GM12878 (cell line): Measurements from ENCODE around the gene DCDC1. TPM values are rescaled to one million over a fixed set of nuclear protein-coding genes. Genes with fewer than 3 reads are reported as not detected.

Experiments used
- ATAC-seq: fragments of 200-7000 bp; cut with Tn5 transposase; 3 replicates; pipeline ENCODE4 v1.9.1; 2020; ENCODE audit warnings: mild to moderate bottlenecking, moderate library complexity
- BruUV-seq: library from RNA; stranded (reverse); fragments of 400-500 nt; replicated peaks from 2 replicates; lab custom pipeline; 2021; lab: Mats Ljungman, UMichigan
- CTCF ChIA-PET: fragments of 300-600 bp; sonication (Branson Sonifier 250); formaldehyde crosslinking; extraction: SDS; loops from one replicate; lab custom pipeline; 2021; ENCODE audit warnings: inconsistent platforms; lab: Yijun Ruan, JAX
- POLR2A ChIA-PET: fragments of 350-600 bp; formaldehyde crosslinking; extraction: SDS; loops from one replicate; lab custom pipeline; 2021; ENCODE audit warnings: inconsistent platforms; lab: Charles Lee
- RAD21 ChIA-PET: fragments of 300-600 bp; sonication (Branson Sonifier 250); formaldehyde crosslinking; loops from one replicate; lab custom pipeline; 2023; ENCODE audit warnings: antibody characterized with exemption; ENCODE audit not compliant: unreplicated experiment; lab: Charles Lee
- SMC1A ChIA-PET: fragments of 300-600 bp; sonication (Branson Sonifier 250); formaldehyde crosslinking; loops from one replicate; lab custom pipeline; 2023; ENCODE audit not compliant: unreplicated experiment, uncharacterized antibody; lab: Charles Lee
- DNase-seq: peaks from one replicate; pipeline ENCODE4 v3.0.0-alpha.2; 2011; ENCODE audit warnings: low read depth, low spot score
- FAIRE-seq: peaks from 3 replicates; lab custom pipeline; 2011; peaks lifted over from hg19 to GRCh38; lab: Jason Lieb, UNC
- H2AFZ ChIP-seq: 2 replicates; pipeline ENCODE4 v1.6.0; 2011; ENCODE audit warnings: low read depth, low read length, control low read depth; ENCODE audit not compliant: control insufficient read depth
- H3K27ac ChIP-seq: 2 replicates; pipeline ENCODE4 v1.5.1; 2011; ENCODE audit warnings: control low read depth; ENCODE audit not compliant: control insufficient read depth, insufficient read depth
- H3K27me3 ChIP-seq, 2 experiments: replicated peaks in 1 of 2; 2 replicates each; pipeline versions ENCODE4 v1.6.0 to v1.6.1; 2011; ENCODE audit warnings: low read length in 1 of 2; ENCODE audit not compliant: control insufficient read depth in 2 of 2, insufficient read depth in 2 of 2
- H3K36me3 ChIP-seq, 2 experiments: 2 replicates each; pipeline ENCODE4 v1.5.1; 2011; ENCODE audit warnings: low read length in 1 of 2; ENCODE audit not compliant: control insufficient read depth in 2 of 2, insufficient read depth in 2 of 2
- H3K4me1 ChIP-seq: 2 replicates; pipeline ENCODE4 v1.6.1; 2011; ENCODE audit warnings: mild to moderate bottlenecking, low read length, moderate library complexity, mixed read lengths; ENCODE audit not compliant: control insufficient read depth, insufficient read depth
- H3K4me2 ChIP-seq: 2 replicates; pipeline ENCODE4 v1.6.0; 2011; ENCODE audit warnings: control low read depth; ENCODE audit not compliant: control insufficient read depth, insufficient read depth
- H3K4me3 ChIP-seq: fragments of 200-600 bp; sonication (generic); 2 replicates; pipeline ENCODE4 v1.5.1; 2016
- H3K79me2 ChIP-seq: 2 replicates; pipeline ENCODE4 v1.6.0; 2011; ENCODE audit warnings: low read length; ENCODE audit not compliant: control insufficient read depth, insufficient read depth
- H3K9ac ChIP-seq: 2 replicates; pipeline ENCODE4 v1.8.0; 2011; ENCODE audit warnings: low read length, control low read depth, mixed read lengths; ENCODE audit not compliant: control insufficient read depth, insufficient read depth
- H3K9me3 ChIP-seq: replicated peaks from 3 replicates; pipeline ENCODE4 v1.5.1; 2011; ENCODE audit warnings: mild to moderate bottlenecking, low read length; ENCODE audit not compliant: control insufficient read depth, insufficient read depth
- H4K20me1 ChIP-seq: 2 replicates; pipeline ENCODE4 v1.6.0; 2011; ENCODE audit not compliant: control insufficient read depth, insufficient read depth
- ASH2L ChIP-seq: fragments of 300-600, 200-600 bp; sonication (generic); IDR thresholded peaks from 2 replicates; pipeline ENCODE4 v1.6.1; 2017; ENCODE audit warnings: low read depth, mild to moderate bottlenecking, borderline replicate concordance
- BRCA1 ChIP-seq: IDR thresholded peaks from 2 replicates; pipeline ENCODE4 v1.6.1; 2011; ENCODE audit warnings: low read depth, low read length, improper control_type of control experiment
- CTCF ChIP-seq, 3 experiments: IDR thresholded peaks in 2 of 3; conservative IDR thresholded peaks in 1 of 3; 2 replicates each; pipeline ENCODE4 v1.5.1; 2011; ENCODE audit warnings: low read depth in 3 of 3, low read length in 3 of 3, mild to moderate bottlenecking in 3 of 3, control low read depth in 2 of 3, moderate library complexity in 2 of 3, inconsistent platforms in 1 of 3, mixed read lengths in 1 of 3; ENCODE audit not compliant: control insufficient read depth in 2 of 3, insufficient read depth in 1 of 3; ENCODE audit errors: extremely low read depth in 1 of 3
- E2F4 ChIP-seq: IDR thresholded peaks from 2 replicates; pipeline ENCODE4 v1.6.1; 2012; ENCODE audit warnings: low read depth, low read length, improper control_type of control experiment
- HCFC1 ChIP-seq: fragments of 150-350 bp; IDR thresholded peaks from 2 replicates; pipeline ENCODE4 v1.6.1; 2014; ENCODE audit warnings: low read length
- JUNB ChIP-seq: IDR thresholded peaks from 2 replicates; pipeline ENCODE4 v1.6.1; 2016; ENCODE audit warnings: antibody characterized with exemption, mild to moderate bottlenecking
- MYB ChIP-seq: fragments of 150-350 bp; IDR thresholded peaks from 2 replicates; pipeline ENCODE4 v1.6.1; 2014; ENCODE audit warnings: mild to moderate bottlenecking, low read depth, low read length, borderline replicate concordance
- NRF1 ChIP-seq: conservative IDR thresholded peaks from 2 replicates; pipeline ENCODE4 v1.6.1; 2011; ENCODE audit warnings: mild to moderate bottlenecking, low read depth, low read length, improper control_type of control experiment
- POU2F2 ChIP-seq: IDR thresholded peaks from 3 replicates; pipeline ENCODE4 v1.6.1; 2011; ENCODE audit warnings: low read depth, mild to moderate bottlenecking, low read length, borderline replicate concordance
- RAD21 ChIP-seq: IDR thresholded peaks from 2 replicates; pipeline ENCODE4 v1.6.1; 2011; ENCODE audit warnings: mild to moderate bottlenecking, low read depth, low read length, moderate library complexity; ENCODE audit not compliant: insufficient read depth
- SMC3 ChIP-seq: IDR thresholded peaks from 2 replicates; pipeline ENCODE4 v1.6.1; 2011; ENCODE audit warnings: low read length, improper control_type of control experiment, borderline replicate concordance
- ZNF384 ChIP-seq: IDR thresholded peaks from 2 replicates; pipeline ENCODE4 v1.6.1; 2012; ENCODE audit warnings: low read depth, mild to moderate bottlenecking, low read length, improper control_type of control experiment, borderline replicate concordance
- WGBS: methylation state at CpG from one replicate; pipeline ENCODE4 v1.1.6; 2016; ENCODE audit warnings: low lambda C conversion rate; ENCODE audit not compliant: insufficient replicate concordance, insufficient coverage; ENCODE audit errors: missing lambda C conversion rate; 5-methylcytosine and 5-hydroxymethylcytosine counted together
- in situ Hi-C: fragments of 300-500 bp; cut with MboI; formaldehyde crosslinking; loops from 9 replicates; pipeline ENCODE4 v1.14.3; 2018; ENCODE audit warnings: mixed read lengths
- intact Hi-C: fragments of 100-400 bp; cut with micrococcal nuclease; formaldehyde crosslinking; loops from one replicate; pipeline ENCODE4 v1.14.2; 2022; ENCODE audit not compliant: unreplicated experiment
- polyA plus RNA-seq, 11 experiments: library from polyadenylated mRNA; depleted of rRNA in 4 of 11; unstranded in 6 of 11; stranded (reverse) in 5 of 11; fragments of >200 nt; fragmentation: Nextera tagmentation in 4 of 11; fragmentation: Illumina TruSeq in 1 of 11; extraction: Ambion mirVana in 4 of 11; extraction: Trizol in 1 of 11; gene quantifications; 1 replicate in 1 of 11; 2 replicates in 10 of 11; pipeline versions ENCODE4 v1.2.1 to v1.2.3, GENCODE V29; 2011 to 2016; ENCODE audit warnings: inconsistent platforms in 2 of 11, missing spikeins in 2 of 11, low read depth in 1 of 11
- total RNA-seq, 4 experiments: library from RNA; depleted of rRNA in 3 of 4; stranded (reverse); fragments of >200 nt in 3 of 4; fragmentation: Illumina TruSeq in 1 of 4; extraction: Trizol in 1 of 4; gene quantifications; 2 replicates each; pipeline versions ENCODE4 v1.2.1 to v1.2.3, GENCODE V29; 2013 to 2021
- TF ChIP-seq, protein P1 (sequence below): IDR thresholded peaks from 2 replicates; pipeline ENCODE4 v1.6.1; 2011; ENCODE audit warnings: low read depth, low read length, improper control_type of control experiment, borderline replicate concordance

Gene DCDC1
- total and polyA plus RNA-seq, 10 of the 15 experiments (the other 5 are each of a cell fraction or from before 2014, with no cell fraction given): not detected

GRCh38 chr11:31240340-31240904 lies 129.1 kb downstream of the DCDC1 start:
- in situ Hi-C loops (loop anchor here (10.0 kb wide), 1 partner anchor 944 kb away; no protein-coding TSS in a partner anchor), intact Hi-C loops (loop anchor here (2.0 to 5.0 kb wide), 3 partner anchors 632 to 937 kb away; no protein-coding TSS in a partner anchor)
- Histone ChIP-seq H3K27ac (no peak overlapping the region), H3K4me2 (no peak overlapping the region), H3K4me3 (no peak overlapping the region), H3K9ac (no peak overlapping the region), H3K9me3 (no peaks in the 10 kb centered on the region), H3K79me2 (no peaks in the 10 kb centered on the region), H4K20me1 (no peaks in the 10 kb centered on the region), H3K27me3 (no peaks in the 10 kb centered on the region), H3K4me1 (no peaks in the 10 kb centered on the region), H2AFZ (no peak overlapping the region), H3K36me3 (no peaks in the 10 kb centered on the region)
- FAIRE-seq: peak; percentile 93
- TF ChIP-seq HCFC1 (no peak), E2F4 (no peak), BRCA1 (no peak), CTCF (IDR thresholded peaks at IDR 0.05 in 2 of 3, conservative IDR thresholded peaks at IDR 0.05 in 1 of 3; ENCODE audit: control insufficient read depth in 2 of 3, extremely low read depth in 1 of 3, insufficient read depth in 1 of 3, low read depth in 3 of 3, low read length in 3 of 3) (peak; percentile 50 to 54 (median 54)), JUNB (no peak), MYB (no peak), POU2F2 (no peak), SMC3 (peak; percentile 41; the same call in 1 of the 2 replicates), ASH2L (no peak), NRF1 (no peak), ZNF384 (no peak), RAD21 (peak; percentile 61)
- TF ChIP-seq, protein P1, sequence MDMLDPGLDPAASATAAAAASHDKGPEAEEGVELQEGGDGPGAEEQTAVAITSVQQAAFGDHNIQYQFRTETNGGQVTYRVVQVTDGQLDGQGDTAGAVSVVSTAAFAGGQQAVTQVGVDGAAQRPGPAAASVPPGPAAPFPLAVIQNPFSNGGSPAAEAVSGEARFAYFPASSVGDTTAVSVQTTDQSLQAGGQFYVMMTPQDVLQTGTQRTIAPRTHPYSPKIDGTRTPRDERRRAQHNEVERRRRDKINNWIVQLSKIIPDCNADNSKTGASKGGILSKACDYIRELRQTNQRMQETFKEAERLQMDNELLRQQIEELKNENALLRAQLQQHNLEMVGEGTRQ: no peak
- ChIA-PET SMC1A (interaction anchor here (1.0 to 2.0 kb wide), 5 partner anchors 134 to 935 kb away, joined by 3 to 9 read pairs (median 3); no protein-coding TSS in a partner anchor), RAD21 (interaction anchor here (0.6 to 1.8 kb wide), 6 partner anchors 63 to 811 kb away, joined by 3 to 6 read pairs (median 4); no protein-coding TSS in a partner anchor), CTCF (interaction anchor here (0.6 to 4.0 kb wide), 18 partner anchors 10 to 1149 kb away, joined by 3 to 22 read pairs (median 4); no protein-coding TSS in a partner anchor), POLR2A (no interaction called here)
- DNase-seq: no peak
- no TSS peak for BruUV-seq
- peak; percentile 68 for ATAC-seq
- 12% methylated on average over 5 of the region's 5 CpGs for WGBS
